Measurements from ENCODE around the gene MYL10.
"Not testable (repeated sequence)": the region's sequence is repeated elsewhere in the genome, so short reads cannot be mapped to it uniquely, and the experiment has no call there.

MYL10 gene

DNA sequence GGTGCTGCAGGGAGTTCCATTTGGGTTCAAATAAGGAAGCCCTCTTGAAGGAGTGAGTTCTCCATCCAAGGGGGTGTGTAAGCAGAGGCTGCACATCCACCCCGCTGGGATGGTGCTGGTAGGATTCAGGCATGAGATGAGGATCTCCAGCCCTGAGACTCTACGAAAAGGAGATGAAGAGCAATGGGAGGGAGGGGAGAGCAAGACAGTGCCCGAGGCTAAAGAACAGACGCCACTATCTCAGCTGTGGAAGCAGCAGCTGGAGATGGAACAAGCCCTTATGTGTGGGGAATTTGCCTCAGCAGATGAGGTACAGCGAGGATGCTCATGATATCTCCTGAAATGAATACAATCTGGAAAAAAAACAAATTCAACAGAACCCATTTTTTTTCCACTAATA, 28.1 kb upstream of the MYL10 start:
- no peak for DNase-seq (ENCODE audit: low spot score)
- TF ChIP-seq, protein P1, sequence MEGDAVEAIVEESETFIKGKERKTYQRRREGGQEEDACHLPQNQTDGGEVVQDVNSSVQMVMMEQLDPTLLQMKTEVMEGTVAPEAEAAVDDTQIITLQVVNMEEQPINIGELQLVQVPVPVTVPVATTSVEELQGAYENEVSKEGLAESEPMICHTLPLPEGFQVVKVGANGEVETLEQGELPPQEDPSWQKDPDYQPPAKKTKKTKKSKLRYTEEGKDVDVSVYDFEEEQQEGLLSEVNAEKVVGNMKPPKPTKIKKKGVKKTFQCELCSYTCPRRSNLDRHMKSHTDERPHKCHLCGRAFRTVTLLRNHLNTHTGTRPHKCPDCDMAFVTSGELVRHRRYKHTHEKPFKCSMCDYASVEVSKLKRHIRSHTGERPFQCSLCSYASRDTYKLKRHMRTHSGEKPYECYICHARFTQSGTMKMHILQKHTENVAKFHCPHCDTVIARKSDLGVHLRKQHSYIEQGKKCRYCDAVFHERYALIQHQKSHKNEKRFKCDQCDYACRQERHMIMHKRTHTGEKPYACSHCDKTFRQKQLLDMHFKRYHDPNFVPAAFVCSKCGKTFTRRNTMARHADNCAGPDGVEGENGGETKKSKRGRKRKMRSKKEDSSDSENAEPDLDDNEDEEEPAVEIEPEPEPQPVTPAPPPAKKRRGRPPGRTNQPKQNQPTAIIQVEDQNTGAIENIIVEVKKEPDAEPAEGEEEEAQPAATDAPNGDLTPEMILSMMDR (IDR thresholded peaks at IDR 0.05; ENCODE audit: extremely low read depth, missing control alignments): no peak

DNA sequence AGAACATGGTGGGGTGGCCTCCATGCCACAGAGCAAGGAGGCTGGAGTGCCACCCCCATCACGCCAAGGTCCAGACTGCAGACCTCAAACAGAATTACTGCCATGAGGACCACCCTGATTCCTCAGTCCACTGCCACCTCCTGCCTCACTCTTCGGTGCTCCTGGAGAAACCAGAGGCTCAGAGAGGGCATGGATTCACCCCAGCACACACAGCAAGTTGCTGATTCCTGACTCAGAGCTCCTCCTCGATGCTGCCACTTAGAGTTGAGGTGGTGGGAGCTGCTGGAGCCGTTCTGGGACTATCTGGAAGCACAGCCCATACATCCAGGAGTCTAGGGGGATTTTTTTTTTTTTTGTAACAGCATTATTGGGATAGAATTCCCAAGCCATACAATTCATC, 22.0 kb upstream of the MYL10 start:
- no peak for DNase-seq (ENCODE audit: low spot score)
- TF ChIP-seq, protein P1 (IDR thresholded peaks at IDR 0.05; ENCODE audit: extremely low read depth, missing control alignments): no peak

DNA sequence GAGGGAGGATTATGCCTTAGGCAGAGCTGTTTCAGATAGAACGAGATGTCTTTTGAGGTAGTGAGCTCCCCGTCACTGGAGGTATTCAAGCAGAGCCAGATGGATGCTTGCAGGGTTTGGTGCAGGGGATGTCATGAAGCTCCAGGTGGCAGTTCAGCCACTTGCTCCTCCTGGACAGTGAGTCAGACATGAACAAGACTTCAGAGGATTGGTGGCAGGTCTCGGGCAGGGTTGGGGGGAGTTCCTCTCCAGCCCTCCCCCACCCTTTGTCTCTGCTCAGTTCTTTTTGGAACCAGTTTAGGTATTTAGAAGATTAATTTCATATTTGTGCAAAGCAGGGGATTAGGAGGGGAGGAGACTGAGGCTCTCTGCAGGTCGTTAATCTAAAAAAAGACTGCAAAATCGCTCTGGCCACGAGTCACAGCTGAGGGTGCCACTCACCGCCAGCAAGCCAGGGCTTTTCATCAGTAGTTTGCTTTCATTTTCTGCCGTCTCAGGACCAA, 21.5 kb upstream of the MYL10 start:
- DNase-seq (ENCODE audit: low spot score): no peak
- TF ChIP-seq, protein P1 (IDR thresholded peaks at IDR 0.05; ENCODE audit: extremely low read depth, missing control alignments): no peak

DNA sequence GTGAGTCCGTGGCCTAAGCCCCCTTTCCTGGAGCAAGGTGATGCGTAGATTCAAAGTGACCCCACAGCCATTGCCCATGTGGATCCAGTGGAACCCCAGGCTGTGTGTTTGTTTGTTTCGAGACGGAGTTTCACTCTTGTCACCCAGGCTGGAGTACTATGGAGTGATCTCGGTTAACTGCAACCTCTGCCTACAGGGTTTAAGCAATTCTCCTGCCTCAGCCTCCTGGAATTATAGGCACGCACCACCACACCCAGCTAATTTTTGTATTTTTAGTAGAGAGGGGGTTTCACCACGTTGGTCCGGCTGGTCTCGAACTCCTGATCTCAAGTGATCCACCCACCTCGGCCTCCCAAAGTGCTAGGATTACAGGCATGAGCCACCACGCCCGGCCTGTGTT, 18.8 kb upstream of the MYL10 start:
- DNase-seq (ENCODE audit: low spot score): not testable (repeated sequence)

DNA sequence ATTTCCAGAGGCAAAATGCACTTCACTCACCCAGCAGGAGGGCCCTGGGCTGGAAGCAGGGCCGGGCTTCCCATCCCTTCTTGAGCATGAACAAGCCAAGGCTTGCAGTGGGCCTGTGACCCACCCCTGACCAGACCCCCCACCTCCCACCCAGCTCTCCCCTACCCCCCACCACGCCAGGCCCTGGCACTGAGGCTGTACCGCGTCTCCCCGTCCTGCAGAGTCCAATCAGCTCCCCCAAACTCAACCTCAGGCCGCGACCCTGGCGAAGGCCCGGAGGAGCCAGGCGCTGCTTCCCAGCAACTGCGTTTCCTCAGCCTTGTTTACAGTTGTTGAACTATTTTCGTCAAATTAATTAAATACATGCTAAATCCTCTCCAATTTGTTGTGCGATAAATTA, 16.9 kb upstream of the MYL10 start:
- TF ChIP-seq, protein P1 (IDR thresholded peaks at IDR 0.05; ENCODE audit: extremely low read depth, missing control alignments): no peak
- DNase-seq (ENCODE audit: low spot score): no peak

DNA sequence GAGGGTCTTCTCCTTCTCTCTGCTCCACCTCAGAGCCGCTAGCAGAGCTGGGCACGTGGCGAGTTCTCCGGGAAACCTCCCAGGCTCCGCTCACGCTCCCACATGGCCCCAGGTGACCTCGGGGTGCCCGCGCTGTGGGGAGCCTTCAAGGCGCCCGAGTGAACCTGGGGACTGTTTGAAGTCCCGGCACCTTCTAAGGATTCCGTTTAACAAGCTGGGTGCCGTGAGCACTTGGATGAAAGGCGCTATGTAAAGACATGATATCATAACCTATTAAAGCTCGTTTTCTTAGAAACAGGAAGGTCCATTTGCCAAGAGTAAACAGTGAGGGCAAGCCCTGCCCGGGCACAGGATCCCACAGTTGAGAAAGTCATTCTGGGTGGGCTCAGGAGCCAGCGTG, 15.8 kb upstream of the MYL10 start:
- TF ChIP-seq, protein P1 (IDR thresholded peaks at IDR 0.05; ENCODE audit: extremely low read depth, missing control alignments): no peak
- no peak for DNase-seq (ENCODE audit: low spot score)

DNA sequence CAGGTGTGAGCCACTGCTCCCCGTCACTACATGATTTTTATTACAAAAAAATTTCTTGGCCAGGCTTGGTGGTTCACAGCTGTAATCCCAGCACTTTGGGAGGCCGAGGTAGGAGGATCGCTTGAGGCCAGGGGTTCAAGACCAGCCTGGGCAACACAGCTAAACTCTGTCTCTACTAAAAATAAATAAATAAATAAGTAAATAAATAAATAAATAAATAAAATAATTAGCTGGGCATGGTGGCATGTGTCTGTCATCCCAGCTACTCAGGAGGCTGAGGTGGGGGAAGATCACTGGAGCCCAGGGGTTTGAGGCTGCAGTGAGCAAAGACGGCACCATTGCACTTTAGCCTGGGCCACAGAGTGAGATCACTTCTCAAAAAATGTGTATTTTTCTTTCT, 10.0 kb upstream of the MYL10 start:
- DNase-seq (ENCODE audit: low spot score): not testable (repeated sequence)

DNA sequence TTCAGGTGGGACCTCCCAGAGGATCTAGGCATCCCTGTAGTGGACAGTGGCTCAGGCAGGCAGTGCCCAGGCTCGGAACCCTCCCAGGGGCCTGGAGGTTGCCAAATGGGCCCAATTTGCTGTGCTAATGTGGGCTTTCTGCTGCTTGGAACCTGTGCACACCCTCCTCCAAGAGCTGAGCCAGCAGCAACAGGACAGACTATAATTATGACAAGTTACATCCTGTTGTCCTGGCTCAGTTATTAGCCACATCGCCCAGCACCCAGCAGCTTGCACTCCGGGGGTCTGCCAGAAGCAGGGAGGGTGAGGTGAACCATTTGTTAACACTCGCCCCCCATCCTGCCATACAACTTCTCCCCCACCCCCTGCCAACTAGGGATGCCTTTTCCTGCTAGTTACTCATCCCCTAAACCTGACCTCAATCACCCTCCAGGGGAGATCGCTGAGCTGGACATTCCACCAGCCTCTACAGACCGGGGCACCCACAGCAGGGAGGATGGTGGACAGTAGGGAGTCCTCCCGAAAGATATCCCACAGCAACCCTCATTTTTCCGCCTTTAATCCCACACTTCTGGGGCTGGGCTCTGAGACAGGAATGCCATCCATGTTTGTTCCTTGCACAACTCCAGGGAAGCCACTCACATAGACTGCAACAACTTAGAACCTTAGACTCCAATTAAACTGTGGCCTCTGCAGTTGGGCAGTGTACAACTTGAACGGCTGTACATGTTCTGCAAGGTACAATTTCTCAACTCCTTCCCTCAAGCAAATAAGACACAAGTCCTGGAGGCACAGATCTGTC, 7.9 kb upstream of the MYL10 start:
- no peak for DNase-seq (ENCODE audit: low spot score)
- TF ChIP-seq, protein P1 (IDR thresholded peaks at IDR 0.05; ENCODE audit: extremely low read depth, missing control alignments): no peak
